Inflammatory macrophage treated with lipopolysaccharide for 1 hour (primary cell): ENCODE data around the gene MOB2.
A peak's percentile ranks its signal among the peaks of the same experiment; 100 is the strongest.

ENCODE experiments used
- DNase-seq, 2 donors: peaks; one replicate each; pipeline ENCODE4 v3.0.0-alpha.2; 2020 to 2022

Gene MOB2, protein sequence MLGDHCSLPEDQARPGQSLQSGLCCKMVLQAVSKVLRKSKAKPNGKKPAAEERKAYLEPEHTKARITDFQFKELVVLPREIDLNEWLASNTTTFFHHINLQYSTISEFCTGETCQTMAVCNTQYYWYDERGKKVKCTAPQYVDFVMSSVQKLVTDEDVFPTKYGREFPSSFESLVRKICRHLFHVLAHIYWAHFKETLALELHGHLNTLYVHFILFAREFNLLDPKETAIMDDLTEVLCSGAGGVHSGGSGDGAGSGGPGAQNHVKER

GRCh38 chr11:1486054-1486825 is at the start of gene MOB2:
MOB2 (minus strand) TSS chr11:1486779; CDS start chr11:1486556, 223 bp downstream.
- DNase-seq: peak; percentile 8 to 33

DNA sequence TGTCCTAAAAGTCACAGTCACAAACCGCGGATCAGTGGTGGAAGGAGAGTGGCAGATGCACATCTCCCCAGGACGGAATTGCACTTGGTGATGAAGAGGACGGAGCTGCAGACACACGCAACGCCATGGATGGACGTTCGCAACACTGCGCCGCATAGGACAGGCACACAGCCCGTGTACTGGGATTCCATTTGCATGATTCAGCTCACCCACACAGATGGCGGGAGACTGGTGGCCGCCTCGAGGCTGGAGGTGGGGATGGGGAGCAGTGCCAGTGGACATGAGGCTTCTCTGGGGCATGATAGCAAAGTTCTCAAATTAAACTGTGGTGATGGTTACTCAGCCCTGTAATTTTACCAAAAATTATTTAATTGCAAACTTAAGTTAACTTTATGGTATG is 48.1 kb upstream of the MOB2 start:
- no peak for DNase-seq

DNA sequence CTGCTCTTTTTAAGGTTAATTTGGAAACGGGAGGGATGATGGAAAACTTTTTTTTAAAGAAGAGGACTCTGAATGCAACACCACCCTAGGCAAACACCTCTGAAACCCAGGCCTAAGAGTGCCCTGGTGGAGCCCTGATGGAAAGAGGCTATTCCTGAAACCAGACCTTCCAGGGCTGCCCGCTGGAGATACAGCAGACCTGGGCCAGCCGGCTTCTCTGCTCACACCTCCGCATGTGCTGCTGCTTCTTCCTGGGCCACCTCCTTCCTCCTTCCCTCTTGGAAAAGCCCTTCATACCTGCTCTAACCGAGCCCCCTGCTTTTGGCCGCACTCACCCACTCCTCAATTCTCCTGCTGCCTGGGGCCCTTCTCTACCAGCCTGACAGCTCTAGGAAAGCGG is 47.6 kb upstream of the MOB2 start:
- DNase-seq: no peak

- no peak for DNase-seq
Observed at GRCh38 chr11:1533342-1533725, 46.8 kb upstream of the MOB2 start.

- no peak for DNase-seq
Observed at GRCh38 chr11:1532606-1533341, 46.2 kb upstream of the MOB2 start.

DNA sequence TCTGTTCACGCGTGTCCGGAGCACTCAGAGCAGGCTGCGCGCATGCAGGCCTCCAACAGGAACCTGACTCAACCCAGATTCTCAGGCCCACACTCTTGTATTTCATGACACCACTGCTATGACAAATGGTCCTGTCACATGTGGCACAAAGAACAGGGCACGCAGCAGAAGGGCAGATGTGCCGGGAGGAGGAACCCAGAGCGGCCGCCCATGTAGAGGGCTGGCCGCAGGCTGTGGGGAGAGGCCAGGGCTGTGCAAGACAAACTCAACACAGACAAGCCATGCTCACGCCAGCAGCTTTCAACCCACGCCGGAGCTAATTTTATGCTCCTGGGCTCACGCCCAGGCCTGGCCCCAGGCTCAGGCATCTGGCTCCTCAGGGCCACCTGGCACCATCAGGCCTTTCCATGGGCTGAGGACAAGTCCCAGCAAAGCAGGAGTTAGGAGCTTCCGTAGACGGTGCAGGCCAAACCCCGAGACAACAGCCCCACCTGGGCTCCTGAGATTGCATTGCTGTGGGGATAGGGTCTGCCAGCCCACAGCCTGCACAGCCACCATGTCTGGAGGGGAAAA is 45.5 kb upstream of the MOB2 start:
- DNase-seq: peak in 1 of 2 donors; percentile 10

DNA sequence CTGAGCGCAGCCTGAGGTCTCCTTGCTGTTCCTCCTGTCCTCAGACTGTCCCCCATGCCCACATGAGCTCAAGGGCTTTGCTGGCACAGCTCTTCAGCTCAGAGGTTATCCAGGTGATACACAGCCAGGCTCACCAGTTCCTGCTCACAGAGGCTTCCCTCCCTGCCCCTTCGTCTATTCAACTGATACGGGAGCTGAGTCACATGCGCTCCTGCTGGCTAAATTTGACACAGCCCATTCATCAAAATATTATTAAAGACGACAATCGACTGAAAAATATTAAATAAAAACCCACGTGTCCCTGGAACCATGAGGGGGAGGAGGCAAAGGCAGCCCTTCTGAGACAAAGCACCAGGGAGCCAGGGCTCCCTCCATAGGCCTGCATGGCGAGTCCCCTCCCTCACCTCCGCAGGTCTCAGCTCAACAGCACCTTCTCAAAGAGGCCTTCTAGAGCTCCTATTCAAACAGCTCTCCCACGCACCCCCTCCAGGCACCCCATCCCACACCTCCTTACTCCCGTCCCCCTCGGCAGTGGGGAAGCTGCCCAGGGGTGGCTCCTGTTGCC is 45.0 kb upstream of the MOB2 start:
- DNase-seq: no peak

DNA sequence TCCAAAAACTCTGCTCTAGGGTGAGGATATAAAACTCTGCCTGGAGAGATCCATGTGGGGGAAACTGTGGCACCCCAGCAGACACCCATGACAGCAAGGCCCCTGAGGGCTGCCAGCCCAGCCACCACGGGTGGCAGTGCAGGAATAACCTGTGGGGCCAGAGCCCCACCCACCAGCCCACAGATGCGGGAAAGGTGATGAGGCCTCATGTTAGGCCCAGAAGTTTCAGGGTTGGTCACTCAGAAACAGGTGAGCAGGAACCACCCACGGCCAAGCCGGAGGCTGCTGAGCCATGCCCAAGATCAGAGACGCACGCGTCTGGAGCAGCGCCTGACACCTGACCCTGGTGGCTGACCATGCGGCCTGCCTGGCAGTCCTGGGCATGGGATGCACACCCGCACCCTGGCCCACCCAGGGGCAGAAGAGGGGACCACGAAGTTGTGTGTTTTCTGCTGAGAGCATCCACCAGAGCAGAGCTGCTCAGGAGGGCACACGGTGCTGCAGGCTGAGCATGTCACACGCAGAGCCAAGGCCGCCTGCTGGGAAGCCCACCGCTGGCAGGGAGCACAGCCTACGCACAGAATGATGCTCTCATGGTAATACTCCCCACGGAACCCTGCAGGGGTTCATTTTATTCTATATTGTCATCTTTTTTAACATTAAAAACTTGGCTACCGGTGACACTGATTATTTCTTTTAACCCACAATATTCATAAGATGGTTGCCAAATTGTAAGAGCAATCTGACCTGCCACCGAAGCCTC is 44.3 kb upstream of the MOB2 start:
- DNase-seq: no peak

GRCh38 chr11:1529774-1530173 is 43.2 kb upstream of the MOB2 start:
- DNase-seq: no peak

DNA sequence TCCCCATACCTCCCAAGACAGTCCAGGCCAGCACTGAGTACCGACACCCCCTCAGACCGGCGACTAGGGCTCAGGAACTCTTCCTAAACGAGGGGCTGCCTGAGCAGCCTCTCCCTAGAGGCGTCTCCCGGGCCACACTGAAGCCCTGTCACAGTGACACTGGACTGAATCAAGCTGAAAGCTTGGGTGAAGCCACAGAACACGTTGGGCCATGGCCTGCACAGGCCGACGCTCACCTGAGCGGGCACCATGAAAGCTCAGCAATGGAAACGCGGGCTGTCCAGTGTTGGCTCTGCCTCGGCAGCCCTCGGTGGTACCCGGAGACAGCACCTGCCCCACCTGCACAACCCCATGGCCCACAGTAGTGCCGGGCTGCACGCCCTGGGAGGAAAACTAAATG is 42.7 kb upstream of the MOB2 start:
- no peak for DNase-seq

DNA sequence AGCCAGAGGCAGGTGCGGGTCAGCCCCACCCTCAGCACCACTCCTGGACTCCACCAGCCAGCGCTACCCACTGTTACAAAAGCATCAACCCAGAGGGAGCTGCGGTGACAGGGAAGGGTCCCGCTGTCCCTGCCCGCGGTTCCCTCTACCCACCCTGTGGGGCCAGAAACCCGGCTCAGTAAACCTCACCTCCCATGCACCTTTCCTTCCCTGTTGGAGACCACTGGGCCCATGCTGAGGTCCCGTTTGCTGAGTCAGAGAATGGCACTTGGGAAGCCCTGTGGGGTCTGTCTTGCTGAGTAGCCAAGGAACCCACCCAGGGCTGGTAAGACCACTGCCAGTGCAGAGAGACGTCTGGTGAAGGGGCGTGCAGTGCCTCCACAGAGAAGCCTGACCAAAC is 42.1 kb upstream of the MOB2 start:
- no peak for DNase-seq

DNA sequence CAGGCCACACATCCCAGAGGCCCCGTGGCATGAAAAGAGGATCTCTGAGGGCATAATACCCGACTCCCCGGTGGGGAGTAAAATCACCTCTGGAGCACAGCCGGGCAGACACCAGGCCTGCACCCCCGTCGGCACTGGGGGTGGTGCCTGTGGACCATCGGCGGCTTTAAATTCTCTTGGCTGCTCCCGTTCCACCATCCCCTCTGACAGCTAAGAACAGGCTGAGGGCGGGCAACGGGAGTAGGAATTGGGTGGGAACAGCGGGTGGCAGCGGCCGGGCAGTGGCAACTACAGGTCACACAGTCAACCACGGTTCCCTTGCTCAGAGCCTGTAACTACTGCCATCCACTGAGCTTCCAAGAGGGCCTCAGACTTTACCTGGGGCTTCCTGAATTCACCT is 40.2 kb upstream of the MOB2 start:
- no peak for DNase-seq

DNA sequence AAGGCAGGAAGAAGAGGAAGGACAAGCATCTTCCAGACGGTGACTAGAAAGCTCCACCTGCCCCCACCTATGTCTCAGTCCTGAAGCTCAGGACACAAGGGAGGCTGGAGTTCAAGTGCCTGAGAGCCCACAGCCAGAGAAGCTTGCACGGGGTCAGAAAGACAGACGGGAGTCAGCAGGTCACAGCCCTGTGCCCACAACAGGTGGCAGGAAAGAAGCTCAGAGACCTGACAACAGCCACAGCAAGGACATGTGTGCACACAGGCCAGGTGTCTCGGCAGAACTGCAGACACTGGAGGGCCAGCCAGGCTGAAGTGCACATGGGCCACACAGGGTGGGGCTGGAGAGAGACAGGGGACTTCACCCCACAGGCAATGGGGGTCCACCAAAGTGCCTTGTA is 37.2 kb upstream of the MOB2 start:
- DNase-seq: no peak

GRCh38 chr11:1523077-1523476 is 36.5 kb upstream of the MOB2 start:
- DNase-seq: no peak

GRCh38 chr11:1522081-1522424 is 35.5 kb upstream of the MOB2 start:
- DNase-seq: no peak

- DNase-seq: no peak
Observed at GRCh38 chr11:1521382-1522080, 35.0 kb upstream of the MOB2 start.

GRCh38 chr11:1520663-1521267 is 34.2 kb upstream of the MOB2 start:
- no peak for DNase-seq

- DNase-seq: no peak
Observed at GRCh38 chr11:1520209-1520662, 33.7 kb upstream of the MOB2 start.

GRCh38 chr11:1519028-1520010 is 32.7 kb upstream of the MOB2 start:
- no peak for DNase-seq

DNA sequence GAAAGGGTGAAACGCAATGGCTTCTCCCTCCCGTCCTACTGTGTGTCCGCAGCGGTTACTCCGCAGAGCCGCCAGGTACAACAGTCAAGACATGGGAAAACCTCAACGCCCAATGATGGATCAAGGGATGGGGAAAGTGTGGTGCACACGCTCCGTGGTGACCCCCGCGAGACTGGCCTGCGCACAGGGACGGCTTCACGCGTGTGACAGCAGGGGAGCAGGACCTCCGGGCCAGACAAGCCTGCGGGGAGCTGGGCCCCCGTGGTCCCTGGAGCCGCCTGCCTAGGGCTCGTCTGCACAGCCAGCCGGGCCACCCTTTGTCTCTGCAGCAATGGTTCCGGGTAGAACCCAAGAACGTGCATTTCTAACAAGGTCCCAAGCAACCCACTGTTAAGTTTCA is 31.7 kb upstream of the MOB2 start:
- no peak for DNase-seq
